ENCODE data around the gene PWP2. TPM values are rescaled to one million over a fixed set of nuclear protein-coding genes. Genes with fewer than 3 reads are reported as not detected.
"Not testable (repeated sequence)": the region's sequence is repeated elsewhere in the genome, so short reads cannot be mapped to it uniquely, and the experiment has no call there.

PWP2 gene
- total RNA-seq, 2 donors from 2014 or later, result 6.5 to 14.5 TPM

- no CpG with 5 or more reads among the region's 10 CpGs for whole genome bisulfite sequencing, 2 donors
- H3K4me1 ChIP-seq; H3K9me3 ChIP-seq; intact Hi-C loops (cut with DNase I); H3K36me3 ChIP-seq (replicated peaks in 1 of 2; ENCODE audit: insufficient read depth in 1 of 2, low read depth in 2 of 2); DNase-seq; ATAC-seq; H3K4me3 ChIP-seq; H3K27ac ChIP-seq; H3K27me3 ChIP-seq: not testable (repeated sequence)
Observed at GRCh38 chr21:44122131-44122530, 14.9 kb downstream of the PWP2 start.

- H3K36me3 ChIP-seq (replicated peaks in 1 of 2; ENCODE audit: insufficient read depth in 1 of 2, low read depth in 2 of 2); H3K4me3 ChIP-seq; ATAC-seq; DNase-seq; H3K4me1 ChIP-seq; intact Hi-C loops (cut with DNase I); H3K9me3 ChIP-seq; H3K27me3 ChIP-seq; H3K27ac ChIP-seq: not testable (repeated sequence)
- 100% methylated on average over 2 of the region's 19 CpGs; no CpG with 5 or more reads in 1 of the 2 donors for WGBS, 2 donors
Observed at GRCh38 chr21:44127827-44128226, 20.6 kb downstream of the PWP2 start.

- H3K9me3 ChIP-seq; intact Hi-C loops (cut with DNase I); ATAC-seq; H3K36me3 ChIP-seq (replicated peaks in 1 of 2; ENCODE audit: insufficient read depth in 1 of 2, low read depth in 2 of 2); DNase-seq; H3K4me3 ChIP-seq; H3K27me3 ChIP-seq; H3K4me1 ChIP-seq: not testable (repeated sequence)
- WGBS, 2 donors, result no CpG with 5 or more reads among the region's 35 CpGs
- peak overlapping the region in 1 of 4 donors; percentile 70 for H3K27ac ChIP-seq
Observed at GRCh38 chr21:44133715-44134057, 26.5 kb downstream of the PWP2 start.

GRCh38 chr21:44134732-44135131 is 27.5 kb downstream of the PWP2 start:
- H3K27me3 ChIP-seq; intact Hi-C loops (cut with DNase I); H3K36me3 ChIP-seq (replicated peaks in 1 of 2; ENCODE audit: insufficient read depth in 1 of 2, low read depth in 2 of 2); ATAC-seq; H3K4me3 ChIP-seq; DNase-seq; H3K4me1 ChIP-seq; H3K9me3 ChIP-seq; H3K27ac ChIP-seq: not testable (repeated sequence)
- WGBS, 2 donors, result no CpG with 5 or more reads among the region's 8 CpGs

GRCh38 chr21:44138039-44138438 is 30.8 kb downstream of the PWP2 start:
- H3K4me1 ChIP-seq; H3K4me3 ChIP-seq; H3K27ac ChIP-seq; H3K27me3 ChIP-seq; H3K9me3 ChIP-seq; H3K36me3 ChIP-seq (replicated peaks in 1 of 2; ENCODE audit: insufficient read depth in 1 of 2, low read depth in 2 of 2); intact Hi-C loops (cut with DNase I): not testable (repeated sequence)
- WGBS, 2 donors, result no CpG with 5 or more reads among the region's 15 CpGs
- ATAC-seq (peak; percentile 86), DNase-seq (peak in 1 of 4 donors; percentile 51)

- H3K27ac ChIP-seq; H3K36me3 ChIP-seq (replicated peaks in 1 of 2; ENCODE audit: insufficient read depth in 1 of 2, low read depth in 2 of 2); H3K4me3 ChIP-seq; H3K9me3 ChIP-seq; H3K27me3 ChIP-seq; intact Hi-C loops (cut with DNase I); H3K4me1 ChIP-seq: not testable (repeated sequence)
- WGBS, 2 donors, result no CpG with 5 or more reads among the region's 30 CpGs
- ATAC-seq (peak; percentile 26), DNase-seq (peak in 1 of 4 donors; percentile 0)
Observed at GRCh38 chr21:44139787-44140551, 32.8 kb downstream of the PWP2 start.

GRCh38 chr21:44140552-44140932 is 33.3 kb downstream of the PWP2 start:
- WGBS, 2 donors, result no CpG with 5 or more reads among the region's 18 CpGs
- H3K4me1 ChIP-seq; intact Hi-C loops (cut with DNase I); H3K36me3 ChIP-seq (replicated peaks in 1 of 2; ENCODE audit: insufficient read depth in 1 of 2, low read depth in 2 of 2); ATAC-seq; H3K9me3 ChIP-seq; H3K4me3 ChIP-seq; DNase-seq; H3K27me3 ChIP-seq; H3K27ac ChIP-seq: not testable (repeated sequence)

- H3K27me3 ChIP-seq; H3K27ac ChIP-seq; ATAC-seq; DNase-seq; H3K4me3 ChIP-seq; H3K4me1 ChIP-seq; H3K36me3 ChIP-seq (replicated peaks in 1 of 2; ENCODE audit: insufficient read depth in 1 of 2, low read depth in 2 of 2); H3K9me3 ChIP-seq; intact Hi-C loops (cut with DNase I): not testable (repeated sequence)
- no CpG with 5 or more reads among the region's 10 CpGs for WGBS, 2 donors
Observed at GRCh38 chr21:44142470-44142869, 35.3 kb downstream of the PWP2 start.

GRCh38 chr21:44143380-44143779 is 36.2 kb downstream of the PWP2 start:
- no CpG with 5 or more reads among the region's 17 CpGs for WGBS, 2 donors

GRCh38 chr21:44143996-44144395 is 36.8 kb downstream of the PWP2 start:
- H3K27me3 ChIP-seq; H3K4me1 ChIP-seq; H3K36me3 ChIP-seq (replicated peaks in 1 of 2; ENCODE audit: insufficient read depth in 1 of 2, low read depth in 2 of 2); DNase-seq; H3K4me3 ChIP-seq; H3K9me3 ChIP-seq; intact Hi-C loops (cut with DNase I); H3K27ac ChIP-seq; ATAC-seq: not testable (repeated sequence)
- WGBS, 2 donors, result no CpG with 5 or more reads among the region's 8 CpGs

More at GRCh38 chr21:44143380-44143779, 36.2 kb downstream of the PWP2 start:
- ATAC-seq; H3K27me3 ChIP-seq; H3K9me3 ChIP-seq; H3K4me3 ChIP-seq; H3K4me1 ChIP-seq; DNase-seq; H3K27ac ChIP-seq; intact Hi-C loops (cut with DNase I); H3K36me3 ChIP-seq (replicated peaks in 1 of 2; ENCODE audit: insufficient read depth in 1 of 2, low read depth in 2 of 2): not testable (repeated sequence)

GRCh38 chr21:44144784-44145602 is 37.8 kb downstream of the PWP2 start:
- H3K4me3 ChIP-seq; DNase-seq; H3K36me3 ChIP-seq (replicated peaks in 1 of 2; ENCODE audit: insufficient read depth in 1 of 2, low read depth in 2 of 2); H3K27ac ChIP-seq; intact Hi-C loops (cut with DNase I); ATAC-seq; H3K9me3 ChIP-seq; H3K27me3 ChIP-seq; H3K4me1 ChIP-seq: not testable (repeated sequence)
- no CpG with 5 or more reads among the region's 22 CpGs for WGBS, 2 donors

GRCh38 chr21:44145616-44146015 is 38.4 kb downstream of the PWP2 start:
- ATAC-seq; H3K9me3 ChIP-seq; intact Hi-C loops (cut with DNase I); H3K4me3 ChIP-seq; DNase-seq; H3K4me1 ChIP-seq; H3K27me3 ChIP-seq; H3K36me3 ChIP-seq (replicated peaks in 1 of 2; ENCODE audit: insufficient read depth in 1 of 2, low read depth in 2 of 2); H3K27ac ChIP-seq: not testable (repeated sequence)
- no CpG with 5 or more reads among the region's 12 CpGs for WGBS, 2 donors

Data from body of pancreas (tissue), 4 donors.